Spleen (tissue), 7 donors: ENCODE data around the gene SCUBE1.

ENCODE experiments used
- POLR2A ChIP-seq, 3 donors: fragments of 450-650 bp; IDR thresholded peaks; one replicate each; pipeline ENCODE4 v1.5.1; 2017; ENCODE audit warnings: antibody characterized with exemption in 3 of 3, mild to moderate bottlenecking in 1 of 3
- POLR2AphosphoS5 ChIP-seq, 3 donors: sonication (generic); formaldehyde crosslinking; IDR thresholded peaks; one replicate each; pipeline ENCODE4 v1.5.1; 2017; ENCODE audit warnings: antibody characterized with exemption in 3 of 3
- TF ChIP-seq, protein P1 (sequence below), 11 experiments: fragments of 200-600 bp in 7 of 11; fragments of 450-650 bp in 4 of 11; sonication (generic) in 4 of 11; IDR thresholded peaks in 8 of 11; conservative IDR thresholded peaks in 3 of 11; 1 replicate in 7 of 11; 2 replicates in 4 of 11; pipeline versions ENCODE4 v1.4.0 to v1.8.0; 2016 to 2021; ENCODE audit warnings: antibody characterized with exemption in 11 of 11, inconsistent platforms in 4 of 11, mild to moderate bottlenecking in 1 of 11
- donor health status: DM: no; HTN: no; CAD: no; lungs with moderate emphysema.
- donor health status: DM: no; HTN: no; CAD: no.
- donor health status: DM: no; HTN: no; CAD: no.

DNA sequence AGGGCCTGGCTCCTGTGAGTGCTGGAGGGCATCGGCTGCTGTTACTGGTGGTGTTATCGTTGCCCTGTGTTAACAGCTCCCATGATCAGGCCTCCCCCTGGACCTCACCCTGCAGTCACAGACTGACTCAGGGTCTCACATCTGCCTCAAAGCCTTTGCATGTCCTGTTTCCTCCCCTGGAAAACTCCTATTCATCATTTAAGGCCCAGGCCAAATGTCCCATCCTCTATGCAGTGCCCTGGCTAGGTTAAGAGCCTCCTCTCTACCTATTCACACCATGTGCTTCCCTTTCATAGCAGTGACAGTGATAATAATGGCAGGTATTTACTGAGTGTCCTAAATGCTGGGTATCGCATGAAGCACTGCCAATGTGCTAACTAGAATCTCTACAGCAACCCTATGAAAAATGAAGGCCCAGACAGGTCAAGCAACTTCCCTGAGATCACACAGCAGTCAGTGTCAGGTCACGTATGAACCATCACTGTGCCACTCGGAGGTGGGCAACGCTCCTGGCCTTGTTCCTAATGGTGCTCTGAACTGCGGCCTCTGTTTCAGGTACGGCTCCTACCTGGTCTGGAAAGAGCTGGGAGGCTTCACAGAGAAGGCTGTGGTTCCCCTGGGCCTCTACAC lies 182.6 kb downstream of the SCUBE1 start:
- TF ChIP-seq, protein P1, sequence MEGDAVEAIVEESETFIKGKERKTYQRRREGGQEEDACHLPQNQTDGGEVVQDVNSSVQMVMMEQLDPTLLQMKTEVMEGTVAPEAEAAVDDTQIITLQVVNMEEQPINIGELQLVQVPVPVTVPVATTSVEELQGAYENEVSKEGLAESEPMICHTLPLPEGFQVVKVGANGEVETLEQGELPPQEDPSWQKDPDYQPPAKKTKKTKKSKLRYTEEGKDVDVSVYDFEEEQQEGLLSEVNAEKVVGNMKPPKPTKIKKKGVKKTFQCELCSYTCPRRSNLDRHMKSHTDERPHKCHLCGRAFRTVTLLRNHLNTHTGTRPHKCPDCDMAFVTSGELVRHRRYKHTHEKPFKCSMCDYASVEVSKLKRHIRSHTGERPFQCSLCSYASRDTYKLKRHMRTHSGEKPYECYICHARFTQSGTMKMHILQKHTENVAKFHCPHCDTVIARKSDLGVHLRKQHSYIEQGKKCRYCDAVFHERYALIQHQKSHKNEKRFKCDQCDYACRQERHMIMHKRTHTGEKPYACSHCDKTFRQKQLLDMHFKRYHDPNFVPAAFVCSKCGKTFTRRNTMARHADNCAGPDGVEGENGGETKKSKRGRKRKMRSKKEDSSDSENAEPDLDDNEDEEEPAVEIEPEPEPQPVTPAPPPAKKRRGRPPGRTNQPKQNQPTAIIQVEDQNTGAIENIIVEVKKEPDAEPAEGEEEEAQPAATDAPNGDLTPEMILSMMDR (IDR thresholded peaks at IDR 0.05 in 8 of 11, conservative IDR thresholded peaks at IDR 0.05 in 3 of 11): no peak
- TF ChIP-seq POLR2A (IDR thresholded peaks at IDR 0.05) (no peak), POLR2AphosphoS5 (IDR thresholded peaks at IDR 0.05) (no peak)
